Loucy (cell line): Measurements from ENCODE around the gene TRMT11.

Experiments
- H2AFZ ChIP-seq: fragments of 200-600 bp; sonication (generic); 2 replicates; pipeline ENCODE4 v1.6.0; 2016; ENCODE audit warnings: antibody characterized with exemption, mild to moderate bottlenecking, low read length, moderate library complexity
- H3F3A ChIP-seq: fragments of 200-600 bp; 2 replicates; pipeline ENCODE4 v1.6.0; 2016; ENCODE audit warnings: antibody characterized with exemption, low read depth, mild to moderate bottlenecking
- H3K27me3 ChIP-seq: fragments of 200-600 bp; sonication (generic); 2 replicates; pipeline ENCODE4 v1.6.1; 2014; ENCODE audit warnings: low read length, mild to moderate bottlenecking; ENCODE audit not compliant: insufficient read depth, poor library complexity, severe bottlenecking
- H3K36me3 ChIP-seq: fragments of 200-600 bp; sonication (generic); 2 replicates; pipeline ENCODE4 v1.6.1; 2016; ENCODE audit warnings: low read length; ENCODE audit not compliant: insufficient read depth
- H3K4me1 ChIP-seq: fragments of 200-600 bp; sonication (generic); 2 replicates; pipeline ENCODE4 v1.5.1; 2014; ENCODE audit warnings: low read length, mild to moderate bottlenecking; ENCODE audit not compliant: insufficient read depth, poor library complexity, severe bottlenecking
- H3K4me2 ChIP-seq: fragments of 200-600 bp; sonication (generic); 2 replicates; pipeline ENCODE4 v1.6.0; 2014; ENCODE audit warnings: antibody characterized with exemption, low read length, low read depth, mild to moderate bottlenecking; ENCODE audit not compliant: poor library complexity, severe bottlenecking
- H3K4me3 ChIP-seq: fragments of 200-600 bp; sonication (generic); 2 replicates; pipeline ENCODE4 v1.5.1; 2014; ENCODE audit warnings: low read length, mild to moderate bottlenecking, mixed read lengths; ENCODE audit not compliant: poor library complexity, severe bottlenecking
- H3K79me2 ChIP-seq: fragments of 200-600 bp; sonication (generic); 2 replicates; pipeline ENCODE4 v1.6.1; 2014; ENCODE audit warnings: low read length; ENCODE audit not compliant: insufficient read depth
- H3K9ac ChIP-seq: fragments of 200-600 bp; sonication (generic); 2 replicates; pipeline ENCODE4 v1.6.0; 2014; ENCODE audit warnings: mild to moderate bottlenecking, low read depth, low read length, moderate library complexity; ENCODE audit not compliant: poor library complexity, severe bottlenecking
- H3K9me2 ChIP-seq: fragments of 200-600 bp; sonication (generic); replicated peaks from 2 replicates; pipeline ENCODE4 v1.6.1; 2016; ENCODE audit warnings: low read depth, low read length, mixed read lengths
- H3K9me3 ChIP-seq: fragments of 200-600 bp; sonication (generic); 2 replicates; pipeline ENCODE4 v1.6.1; 2014; ENCODE audit warnings: mild to moderate bottlenecking, antibody characterized with exemption, low read length, low read depth; ENCODE audit not compliant: insufficient read depth
- H4K20me1 ChIP-seq: fragments of 200-600 bp; sonication (generic); 2 replicates; pipeline ENCODE4 v1.6.0; 2014; ENCODE audit warnings: antibody characterized with exemption, low read length, mild to moderate bottlenecking; ENCODE audit not compliant: insufficient read depth, poor library complexity, severe bottlenecking
- EZH2phosphoT487 ChIP-seq: fragments of 200-600 bp; IDR thresholded peaks from 2 replicates; pipeline ENCODE4 v1.6.1; 2018; ENCODE audit warnings: antibody characterized with exemption, mild to moderate bottlenecking, moderate library complexity, borderline replicate concordance
- TF ChIP-seq, protein P1 (sequence below): fragments of 200-600 bp; sonication (generic); conservative IDR thresholded peaks from 2 replicates; pipeline ENCODE4 v1.5.1; 2014; ENCODE audit warnings: mild to moderate bottlenecking, antibody characterized with exemption, low read length

Gene TRMT11

DNA sequence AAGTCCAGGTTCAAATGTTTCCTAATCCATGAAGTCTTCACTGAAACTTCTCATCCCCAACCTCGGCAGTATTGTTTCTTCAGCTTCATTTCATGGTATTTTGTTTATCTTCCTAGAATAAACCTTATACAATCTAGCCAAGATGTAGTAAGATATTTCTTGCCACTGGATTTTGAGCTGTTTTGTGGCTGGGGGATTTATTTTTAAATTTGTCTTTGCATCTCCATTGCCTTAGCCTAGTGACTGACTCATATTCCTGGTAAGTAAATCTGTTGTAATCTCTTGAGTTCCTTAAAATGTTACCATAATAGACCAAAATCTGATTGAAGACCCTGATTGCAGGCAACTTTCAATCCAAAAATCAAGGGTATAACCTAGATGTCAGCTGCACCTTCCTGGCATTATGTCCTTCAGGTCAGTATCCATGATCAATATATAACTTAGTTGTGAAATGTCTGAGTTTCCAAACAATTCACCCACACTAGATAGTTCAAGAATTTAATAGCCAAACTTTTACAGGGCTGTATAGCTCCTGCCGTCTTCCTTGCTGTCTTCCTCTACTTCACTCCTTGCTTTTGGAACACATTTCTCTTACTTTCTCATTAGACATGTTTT, 4.7 kb upstream of the TRMT11 start:
- H3K9ac ChIP-seq, result no peak overlapping the region
- TF ChIP-seq, protein P1, sequence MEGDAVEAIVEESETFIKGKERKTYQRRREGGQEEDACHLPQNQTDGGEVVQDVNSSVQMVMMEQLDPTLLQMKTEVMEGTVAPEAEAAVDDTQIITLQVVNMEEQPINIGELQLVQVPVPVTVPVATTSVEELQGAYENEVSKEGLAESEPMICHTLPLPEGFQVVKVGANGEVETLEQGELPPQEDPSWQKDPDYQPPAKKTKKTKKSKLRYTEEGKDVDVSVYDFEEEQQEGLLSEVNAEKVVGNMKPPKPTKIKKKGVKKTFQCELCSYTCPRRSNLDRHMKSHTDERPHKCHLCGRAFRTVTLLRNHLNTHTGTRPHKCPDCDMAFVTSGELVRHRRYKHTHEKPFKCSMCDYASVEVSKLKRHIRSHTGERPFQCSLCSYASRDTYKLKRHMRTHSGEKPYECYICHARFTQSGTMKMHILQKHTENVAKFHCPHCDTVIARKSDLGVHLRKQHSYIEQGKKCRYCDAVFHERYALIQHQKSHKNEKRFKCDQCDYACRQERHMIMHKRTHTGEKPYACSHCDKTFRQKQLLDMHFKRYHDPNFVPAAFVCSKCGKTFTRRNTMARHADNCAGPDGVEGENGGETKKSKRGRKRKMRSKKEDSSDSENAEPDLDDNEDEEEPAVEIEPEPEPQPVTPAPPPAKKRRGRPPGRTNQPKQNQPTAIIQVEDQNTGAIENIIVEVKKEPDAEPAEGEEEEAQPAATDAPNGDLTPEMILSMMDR, result no peak
- TF ChIP-seq EZH2phosphoT487, result no peak

DNA sequence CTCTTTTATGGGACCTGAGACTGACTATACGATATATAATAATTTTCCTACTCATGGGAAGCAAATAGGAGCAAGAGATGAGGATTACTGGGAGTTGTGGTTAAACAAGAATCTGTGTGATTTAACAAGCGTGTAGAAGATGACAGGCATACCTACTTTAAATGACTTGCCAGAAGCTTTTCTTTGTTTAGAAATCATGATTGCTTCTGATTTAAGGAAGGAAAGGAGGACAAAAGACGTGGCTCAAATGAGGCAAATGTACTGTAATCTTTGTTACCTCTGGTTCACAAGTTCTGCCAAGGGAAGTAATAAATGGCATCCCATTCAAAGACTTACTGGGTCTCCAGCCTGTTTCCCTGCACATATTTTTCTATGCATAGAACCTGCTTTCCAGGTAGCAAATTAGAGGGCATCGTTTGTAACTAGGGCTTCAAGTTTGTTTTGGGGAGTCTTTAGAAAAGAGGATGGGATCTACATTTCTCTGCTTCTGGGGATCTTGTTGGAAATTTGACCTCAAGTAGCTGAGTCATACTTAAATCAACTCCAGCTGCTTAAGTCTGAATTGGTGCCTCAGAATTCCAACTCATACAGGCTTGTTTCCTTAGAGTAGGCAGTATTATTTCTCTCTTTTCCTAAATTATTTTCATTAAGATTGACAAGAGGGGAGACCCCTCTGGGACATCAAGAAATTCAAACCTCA, 2.9 kb upstream of the TRMT11 start:
- Histone ChIP-seq H3K4me3 (no peak overlapping the region), H3F3A (0 out of 2 replicates have a peak, but pooled peaks cover 2% of the 10 kb centered on the region), H3K9me2 (no peaks in the 10 kb centered on the region), H4K20me1 (no peaks in the 10 kb centered on the region), H3K79me2 (peaks cover 26% of the 10 kb centered on the region; the same call in 1 of the 2 replicates), H2AFZ (no peak overlapping the region), H3K27me3 (no peaks in the 10 kb centered on the region), H3K9me3 (no peaks in the 10 kb centered on the region), H3K4me2 (no peak overlapping the region), H3K36me3 (peaks cover 10% of the 10 kb centered on the region; the same call in 1 of the 2 replicates), H3K9ac (no peak overlapping the region), H3K4me1 (peaks cover 27% of the 10 kb centered on the region)
- TF ChIP-seq, protein P1, result no peak
- no peak for TF ChIP-seq EZH2phosphoT487

More for the DNA sequence above, 4.7 kb upstream of the TRMT11 start:
- Histone ChIP-seq H4K20me1 (no peaks in the 10 kb centered on the region), H3K27me3 (no peaks in the 10 kb centered on the region), H2AFZ (no peak overlapping the region), H3F3A (no peaks in the 10 kb centered on the region), H3K4me2 (no peak overlapping the region), H3K79me2 (peaks cover 13% of the 10 kb centered on the region; the same call in 1 of the 2 replicates), H3K9me2 (no peaks in the 10 kb centered on the region), H3K4me1 (peaks cover 11% of the 10 kb centered on the region), H3K36me3 (peaks cover 16% of the 10 kb centered on the region; the same call in 1 of the 2 replicates), H3K9me3 (no peaks in the 10 kb centered on the region), H3K4me3 (no peak overlapping the region)

DNA sequence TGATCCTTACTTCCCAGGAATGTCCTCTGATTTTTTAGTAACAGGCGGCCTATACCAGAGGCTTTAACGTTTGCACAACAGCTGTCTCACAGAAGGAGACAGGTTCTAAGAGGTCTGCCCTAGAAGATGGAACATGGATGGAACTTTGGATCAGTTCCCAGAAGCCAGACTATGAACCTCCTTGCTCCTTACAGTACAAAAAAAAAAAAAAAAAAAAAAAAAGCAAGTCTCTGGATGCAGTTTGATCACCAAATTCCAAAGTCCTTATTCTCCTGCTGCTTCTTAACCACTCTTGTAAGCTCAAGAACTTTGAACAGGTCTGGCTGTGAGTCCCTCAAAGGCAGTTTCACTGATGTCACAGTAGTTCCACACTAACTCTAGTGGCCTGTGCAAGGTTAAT, 2.0 kb upstream of the TRMT11 start:
- H3K9ac ChIP-seq, result no peak overlapping the region
- no peaks in the 10 kb centered on the region for H3K27me3 ChIP-seq
- peaks cover 31% of the 10 kb centered on the region for H3K79me2 ChIP-seq
- 0 out of 2 replicates have a peak, but pooled peaks cover 3% of the 10 kb centered on the region for H3K36me3 ChIP-seq
- TF ChIP-seq, protein P1, result no peak
- no peak for TF ChIP-seq EZH2phosphoT487
- no peak overlapping the region for H3K4me2 ChIP-seq
- H3K9me2 ChIP-seq, result no peaks in the 10 kb centered on the region
- H3K4me1 ChIP-seq, result peaks cover 33% of the 10 kb centered on the region
- no peak overlapping the region for H2AFZ ChIP-seq
- no peaks in the 10 kb centered on the region for H3K9me3 ChIP-seq
- H3K4me3 ChIP-seq, result no peak overlapping the region
- peaks cover 2% of the 10 kb centered on the region for H4K20me1 ChIP-seq
- H3F3A ChIP-seq, result 0 out of 2 replicates have a peak, but pooled peaks cover 5% of the 10 kb centered on the region
